ENCODE data around the gene APH1A.

Gene APH1A

GRCh38 chr1:150295476-150295875 is 26.7 kb upstream of the APH1A start:
- no peak overlapping the region for H3K4me3 ChIP-seq (ENCODE audit: low read depth, low read length)
- no peak for TF ChIP-seq CTCF (IDR thresholded peaks at IDR 0.05; ENCODE audit: insufficient read depth, low read depth, low read length, missing control alignments)
- no peak for DNase-seq (ENCODE audit: low read depth)

- no peak for TF ChIP-seq CTCF (IDR thresholded peaks at IDR 0.05; ENCODE audit: insufficient read depth, low read depth, low read length, missing control alignments)
- H3K4me3 ChIP-seq (ENCODE audit: low read depth, low read length) = peak within 1 kb of the TSS; percentile 80
- DNase-seq (ENCODE audit: low read depth) = peak; percentile 93
Observed at GRCh38 chr1:150293433-150294253, 24.8 kb upstream of the APH1A start, which contains the start of gene MRPS21. Gene MRPS21 (plus strand): TSS chr1:150293861. CDS start chr1:150294367, 506 bp downstream.

- H3K4me3 ChIP-seq (ENCODE audit: low read depth, low read length) = no peak overlapping the region
- no peak for DNase-seq (ENCODE audit: low read depth)
- TF ChIP-seq CTCF (IDR thresholded peaks at IDR 0.05; ENCODE audit: insufficient read depth, low read depth, low read length, missing control alignments) = no peak
Observed at GRCh38 chr1:150288822-150289221, 20.0 kb upstream of the APH1A start.

- no peak for TF ChIP-seq CTCF (IDR thresholded peaks at IDR 0.05; ENCODE audit: insufficient read depth, low read depth, low read length, missing control alignments)
- no peak overlapping the region for H3K4me3 ChIP-seq (ENCODE audit: low read depth, low read length)
- DNase-seq (ENCODE audit: low read depth) = no peak
Observed at GRCh38 chr1:150288382-150288781, 19.6 kb upstream of the APH1A start.

GRCh38 chr1:150283260-150283659 is 14.4 kb upstream of the APH1A start:
- no peak for TF ChIP-seq CTCF (IDR thresholded peaks at IDR 0.05; ENCODE audit: insufficient read depth, low read depth, low read length, missing control alignments)
- DNase-seq (ENCODE audit: low read depth) = no peak
- no peak overlapping the region for H3K4me3 ChIP-seq (ENCODE audit: low read depth, low read length)

- peak overlapping the region; percentile 33 for H3K4me3 ChIP-seq (ENCODE audit: low read depth, low read length)
- no peak for TF ChIP-seq CTCF (IDR thresholded peaks at IDR 0.05; ENCODE audit: insufficient read depth, low read depth, low read length, missing control alignments)
- DNase-seq (ENCODE audit: low read depth) = no peak
Observed at GRCh38 chr1:150282558-150282958, 13.7 kb upstream of the APH1A start.
